Ramos (cell line): ENCODE data around the gene PEAK3.

ENCODE experiments used
- in situ Hi-C: fragments of 300-500 bp; cut with MboI; formaldehyde crosslinking; loops from one replicate; pipeline ENCODE4 v1.14.3; 2022; ENCODE audit warnings: low sequenced_read_pairs; ENCODE audit not compliant: unreplicated experiment

The PEAK3 gene

DNA sequence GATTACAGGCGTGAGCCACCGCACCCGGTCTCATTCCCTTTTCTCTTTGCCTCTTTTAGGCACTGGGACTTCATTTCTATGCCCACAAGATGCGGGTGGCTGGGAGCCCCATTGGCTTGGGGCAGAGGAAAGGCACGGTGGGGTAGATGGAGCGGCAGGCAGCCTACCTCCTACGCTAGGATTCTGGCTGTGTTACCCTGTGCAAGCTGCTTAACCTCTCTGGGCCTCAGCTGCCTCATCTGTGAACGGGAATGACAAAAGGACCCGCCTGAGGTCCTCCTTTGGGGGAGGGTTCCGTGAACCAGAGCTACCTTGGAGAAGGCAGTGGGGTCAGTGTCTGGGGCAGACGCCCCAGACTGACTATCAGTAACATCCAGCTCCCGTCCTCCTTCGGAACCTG is 35.3 kb upstream of the PEAK3 start:
- in situ Hi-C loops: no loop called here

DNA sequence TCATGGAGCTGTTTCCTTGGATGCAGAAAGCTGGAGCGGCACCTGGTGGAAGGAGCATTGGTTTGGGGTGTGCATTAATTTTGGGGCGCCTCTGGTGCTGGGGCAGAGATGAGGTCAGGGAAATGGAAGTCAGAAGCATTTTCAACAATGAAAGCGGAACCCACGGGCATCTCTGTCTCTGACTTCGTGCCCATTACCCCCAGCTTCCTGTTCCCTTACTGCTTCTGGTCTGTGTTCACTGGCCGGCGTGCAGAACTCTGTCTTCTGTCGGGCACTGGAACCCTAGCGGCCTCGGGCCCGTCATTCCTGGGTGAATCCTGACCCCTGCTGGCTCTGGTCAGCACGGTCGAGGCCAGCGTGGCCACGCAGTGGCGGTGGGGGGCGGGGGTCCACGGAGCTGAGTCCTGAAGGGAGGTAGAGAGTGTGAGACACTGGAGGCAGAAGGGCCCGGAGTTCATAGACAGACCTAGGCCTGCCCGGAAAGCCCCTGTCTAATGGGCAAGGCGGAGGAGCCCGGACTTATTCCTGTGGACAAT is 33.9 kb upstream of the PEAK3 start:
- in situ Hi-C loops: no loop called here

DNA sequence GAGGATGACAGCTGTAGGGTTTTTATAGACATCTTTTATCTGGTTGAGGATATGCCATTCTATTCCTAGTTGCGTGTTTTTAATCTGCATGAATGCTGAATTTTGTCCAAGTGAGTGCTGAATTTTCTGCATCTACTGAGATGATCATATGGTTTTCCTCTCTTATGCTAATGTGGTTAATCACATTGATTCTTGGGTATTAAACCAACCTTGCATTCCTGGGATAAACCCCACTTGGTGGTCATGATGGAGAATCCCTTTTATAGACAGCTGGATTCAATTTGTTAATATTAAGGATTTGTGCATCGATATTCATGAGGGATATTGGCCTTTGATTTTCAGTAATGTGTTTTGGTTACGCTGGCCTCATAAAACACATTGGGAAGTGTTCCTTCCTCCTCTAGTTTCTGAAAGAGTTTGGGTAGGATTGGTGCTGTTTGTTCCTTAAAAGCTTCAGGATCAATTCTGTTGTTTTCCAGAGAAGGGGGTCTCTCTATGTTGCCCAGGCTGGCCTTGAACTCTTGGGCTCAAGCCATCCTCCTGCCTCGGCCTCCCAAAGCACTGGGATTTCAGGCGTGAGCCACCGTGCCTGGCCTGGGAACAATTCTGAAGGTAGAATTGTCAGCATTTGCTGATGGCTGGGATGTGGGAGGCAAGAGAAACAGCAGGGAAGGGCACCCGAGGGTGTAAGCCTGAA is 33.3 kb upstream of the PEAK3 start:
- in situ Hi-C loops: no loop called here

DNA sequence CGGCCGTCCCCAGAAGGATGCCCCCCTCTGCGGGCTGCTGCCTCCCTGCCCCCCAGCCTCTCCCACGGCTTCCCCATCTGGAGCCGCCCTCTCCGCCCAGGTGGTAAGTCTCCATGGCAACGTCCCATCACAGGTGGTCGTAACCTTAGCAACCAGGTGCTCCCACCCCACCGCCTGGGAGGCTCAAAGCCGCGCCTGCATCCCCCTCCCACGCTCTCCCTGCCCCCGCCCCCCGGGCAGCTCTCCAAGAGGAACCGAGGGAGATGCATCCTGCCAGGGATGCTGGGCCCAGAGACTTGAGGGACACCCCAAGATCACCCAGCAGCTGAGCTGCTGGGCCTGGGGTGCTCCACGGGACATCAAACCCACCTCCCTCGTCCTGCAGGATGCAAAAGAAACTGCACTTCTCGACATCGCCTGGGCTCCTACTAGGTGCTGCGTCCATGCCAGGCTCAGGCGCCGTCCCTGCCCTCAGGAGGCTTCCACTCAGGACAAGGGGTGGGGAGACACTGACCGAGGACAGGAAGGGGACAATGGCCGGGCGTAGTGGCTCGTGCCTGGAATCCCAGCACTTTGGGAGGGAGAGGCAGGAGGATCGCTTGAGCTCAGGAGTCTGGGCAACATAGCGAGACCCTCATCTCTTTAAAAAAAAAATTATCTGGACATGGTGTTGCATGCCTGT is 31.0 kb upstream of the PEAK3 start:
- in situ Hi-C loops: no loop called here

DNA sequence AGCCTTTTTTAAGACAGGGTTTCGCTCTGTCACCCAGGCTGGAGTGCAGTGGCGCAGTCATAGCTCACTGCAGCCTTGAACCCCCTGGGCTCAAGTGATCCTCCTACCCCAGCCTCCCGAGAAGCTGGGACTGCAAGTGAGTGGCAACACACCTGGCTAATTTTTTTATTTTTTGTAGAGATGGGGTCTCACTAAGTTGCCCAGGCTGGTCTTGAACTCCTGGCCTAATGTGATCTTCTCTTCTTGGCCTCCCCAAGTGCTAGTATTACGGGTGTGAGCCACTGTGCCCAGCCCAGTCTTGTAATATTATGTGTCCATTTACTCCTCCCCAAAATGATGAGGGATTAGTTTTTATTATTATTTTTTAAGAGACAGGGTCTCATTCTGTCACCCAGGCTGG is 29.1 kb upstream of the PEAK3 start:
- in situ Hi-C loops: no loop called here

DNA sequence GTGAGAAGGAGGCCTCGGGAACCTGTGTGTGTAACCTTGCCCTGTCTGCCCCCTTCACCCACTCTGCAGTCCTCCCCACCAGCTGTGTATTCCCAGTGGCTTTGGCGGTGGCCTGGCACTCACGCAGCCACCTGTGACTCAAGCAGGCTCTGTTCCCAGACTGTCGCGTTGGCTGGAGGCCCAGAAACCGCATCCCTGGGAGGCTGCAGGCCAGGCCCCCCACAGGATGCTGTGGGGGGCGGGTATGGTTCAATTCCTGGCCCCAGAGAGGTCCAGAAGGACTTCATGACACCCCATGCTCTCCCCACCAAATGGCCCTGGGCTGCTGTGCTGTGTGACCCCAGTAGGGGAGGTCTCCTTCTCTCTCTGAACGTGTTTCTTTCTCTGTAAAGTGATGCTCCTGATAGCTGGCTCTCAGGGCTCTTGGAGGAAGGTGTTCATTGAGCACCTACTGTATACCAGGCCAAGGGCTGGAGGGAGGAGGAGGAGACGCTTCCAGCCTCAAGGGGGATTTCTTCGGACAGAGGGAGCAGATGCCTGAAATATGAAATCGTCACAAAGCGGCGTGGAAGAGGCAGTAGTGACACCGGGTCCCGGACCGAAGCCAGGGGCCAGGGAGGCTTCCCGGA is 27.9 kb upstream of the PEAK3 start:
- in situ Hi-C loops: no loop called here

DNA sequence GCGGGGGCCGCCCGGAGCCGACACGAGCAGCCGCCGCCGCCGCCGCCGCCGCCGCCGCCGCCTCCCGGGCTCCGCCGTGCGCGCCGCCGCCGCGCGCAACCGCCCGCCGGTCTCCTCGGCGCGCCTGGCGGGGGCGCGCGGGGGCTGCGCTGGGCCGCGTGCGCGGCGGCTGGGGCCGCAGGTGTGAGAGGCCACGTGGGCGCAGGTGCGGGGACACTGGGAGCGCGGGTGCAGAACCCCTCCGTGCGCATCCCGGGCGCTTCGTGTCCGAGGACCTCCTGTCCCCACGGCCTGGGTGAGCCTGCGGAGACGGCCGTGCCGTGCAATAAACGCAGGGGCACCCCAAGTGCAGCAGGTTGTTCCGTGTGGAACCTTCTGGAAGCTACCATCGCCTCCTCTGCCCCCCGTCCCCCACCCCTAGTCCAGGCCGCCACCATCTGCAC is 26.2 kb upstream of the PEAK3 start, which contains the start of gene LINGO3:
LINGO3 (minus strand) TSS at position 41 of the 443 bp plus-strand sequence. CDS start 16,378 bp downstream, outside the sequence.
- in situ Hi-C loops: no loop called here

DNA sequence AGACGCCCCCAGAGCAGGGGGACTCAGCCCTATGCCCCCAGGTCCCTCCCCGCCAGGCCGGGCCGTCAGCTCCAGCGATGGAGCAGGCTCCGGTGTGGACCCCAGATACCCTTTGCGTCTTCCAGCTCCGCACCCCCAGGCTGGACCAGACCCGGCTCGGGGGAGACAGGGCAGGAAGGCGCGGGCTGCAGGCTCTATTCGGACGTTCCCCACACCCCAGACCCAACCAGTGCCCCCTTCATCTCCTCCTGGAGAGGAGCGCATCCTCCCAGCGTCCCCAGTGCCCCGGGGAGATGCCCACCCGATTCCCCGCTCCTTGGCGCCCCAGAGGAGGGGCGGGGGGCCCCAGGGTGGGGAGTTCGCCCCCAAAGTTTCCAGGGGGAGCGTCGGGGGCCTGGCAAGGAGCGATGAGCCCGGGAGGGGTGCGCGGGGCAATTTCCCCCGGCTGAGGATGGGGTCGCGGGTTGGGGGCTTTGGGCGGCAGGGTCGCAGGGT is 25.6 kb upstream of the PEAK3 start:
- in situ Hi-C loops: no loop called here

DNA sequence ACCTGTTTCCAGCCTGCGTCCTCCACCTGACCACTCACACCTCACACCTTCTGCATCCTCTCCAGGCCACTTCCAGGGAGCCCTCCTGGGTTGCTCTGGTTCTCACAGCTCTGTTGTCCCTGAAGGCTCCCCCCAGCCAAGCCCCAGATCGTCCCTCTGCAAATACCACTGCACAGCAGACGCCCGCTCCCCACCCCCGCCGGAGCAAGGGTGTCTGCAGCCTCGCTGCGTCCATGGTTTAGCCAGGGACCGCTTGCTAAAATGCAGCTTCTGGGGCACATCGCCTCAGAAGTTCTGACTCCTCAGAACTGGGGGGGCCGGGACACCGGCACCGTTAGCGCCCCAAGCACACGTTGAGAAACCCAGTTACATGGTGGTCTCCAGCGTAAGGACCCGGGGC is 25.0 kb upstream of the PEAK3 start:
- in situ Hi-C loops: no loop called here

DNA sequence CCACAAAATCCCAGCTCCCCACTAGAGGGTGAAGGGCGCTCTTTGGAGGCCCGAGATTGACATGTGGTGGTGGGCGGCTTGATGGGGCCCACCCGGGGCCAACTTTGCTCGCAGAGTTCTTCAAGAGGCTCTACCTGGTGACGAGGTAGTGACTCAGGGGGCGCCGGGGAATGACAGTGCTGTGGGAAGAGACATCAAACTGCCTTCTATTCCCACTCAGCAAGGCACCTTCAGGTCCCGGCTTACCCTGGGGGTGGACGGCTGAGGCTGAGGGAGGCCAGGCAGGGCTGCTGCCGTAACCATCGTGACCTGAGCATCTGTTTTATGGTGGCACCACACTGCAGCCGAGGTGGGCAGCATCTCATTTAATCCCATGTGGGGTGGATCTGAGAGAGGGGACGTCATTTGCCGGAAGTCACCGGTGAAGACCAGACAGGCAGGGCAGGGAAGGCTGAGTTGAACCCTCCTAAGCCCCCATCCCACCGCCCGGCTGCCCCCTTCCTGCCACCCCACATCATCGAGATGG is 24.4 kb upstream of the PEAK3 start:
- in situ Hi-C loops: no loop called here

DNA sequence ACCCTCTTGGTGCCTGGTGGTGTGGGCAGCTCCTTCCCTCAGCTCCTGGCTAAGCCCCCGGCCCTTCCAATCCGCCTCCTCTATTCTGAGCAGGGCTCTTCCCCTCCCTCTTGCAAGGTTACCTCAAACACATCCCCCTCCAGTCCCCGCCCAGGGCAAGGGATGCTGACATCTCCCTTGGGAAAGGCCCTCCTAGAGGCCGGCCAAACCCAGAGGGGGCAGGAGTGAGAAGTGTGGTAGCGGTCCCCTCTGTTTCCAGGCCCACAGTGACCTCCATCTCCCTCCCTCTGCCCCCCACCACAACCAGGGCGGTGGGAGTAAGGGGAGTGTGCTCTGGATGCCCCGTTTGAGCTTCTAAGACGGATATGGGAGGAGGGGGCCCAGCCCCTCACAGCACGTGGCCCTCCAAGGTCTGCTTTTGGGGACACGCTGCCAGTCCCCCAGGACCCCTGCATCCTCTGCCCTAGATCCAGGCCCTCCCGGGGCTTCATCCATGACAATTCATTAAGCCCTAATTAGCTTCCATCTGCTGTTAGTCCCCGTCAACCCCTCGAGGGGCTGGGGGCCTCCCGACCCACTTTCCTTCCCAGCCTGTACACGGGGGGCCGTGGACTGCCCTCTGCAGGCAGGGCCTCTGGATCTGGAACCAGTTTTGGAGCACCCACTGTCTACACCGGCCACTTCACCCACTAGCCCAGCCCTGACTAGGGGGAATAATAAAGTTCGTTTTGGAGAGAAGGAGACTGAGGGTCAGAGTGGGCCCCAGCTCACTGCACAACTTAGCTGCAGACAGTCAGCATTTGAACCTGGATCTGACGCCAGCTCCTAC is 23.7 kb upstream of the PEAK3 start:
- in situ Hi-C loops: no loop called here

DNA sequence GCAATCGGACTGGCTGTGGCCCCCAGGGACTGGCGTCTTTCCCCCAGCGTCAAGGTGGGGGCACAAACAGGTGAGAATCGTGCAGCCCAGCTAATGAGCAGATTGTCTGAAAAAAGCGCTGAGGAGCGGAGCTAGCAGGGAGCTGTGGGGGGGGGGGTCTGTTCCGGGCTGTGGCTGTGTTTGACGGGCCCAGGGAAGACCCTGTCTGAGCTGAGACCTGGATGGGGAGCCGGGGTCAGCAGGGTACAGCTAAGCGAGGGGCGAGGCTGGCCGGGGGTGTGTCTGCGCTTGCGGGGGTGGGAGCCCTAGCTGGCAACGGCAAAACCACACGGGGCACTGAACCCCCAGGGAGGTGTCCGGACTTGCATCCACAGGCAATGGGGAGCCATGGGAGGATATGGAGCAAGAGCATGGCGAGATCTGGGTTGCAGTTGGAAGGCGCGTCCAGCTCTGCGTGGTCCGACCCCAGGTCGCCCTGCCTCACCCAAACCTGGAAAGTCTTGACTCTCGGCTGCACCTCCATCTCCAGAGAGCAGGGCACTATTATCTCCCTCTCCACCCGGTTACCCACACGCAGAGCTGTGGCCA is 21.3 kb upstream of the PEAK3 start:
- in situ Hi-C loops: no loop called here

DNA sequence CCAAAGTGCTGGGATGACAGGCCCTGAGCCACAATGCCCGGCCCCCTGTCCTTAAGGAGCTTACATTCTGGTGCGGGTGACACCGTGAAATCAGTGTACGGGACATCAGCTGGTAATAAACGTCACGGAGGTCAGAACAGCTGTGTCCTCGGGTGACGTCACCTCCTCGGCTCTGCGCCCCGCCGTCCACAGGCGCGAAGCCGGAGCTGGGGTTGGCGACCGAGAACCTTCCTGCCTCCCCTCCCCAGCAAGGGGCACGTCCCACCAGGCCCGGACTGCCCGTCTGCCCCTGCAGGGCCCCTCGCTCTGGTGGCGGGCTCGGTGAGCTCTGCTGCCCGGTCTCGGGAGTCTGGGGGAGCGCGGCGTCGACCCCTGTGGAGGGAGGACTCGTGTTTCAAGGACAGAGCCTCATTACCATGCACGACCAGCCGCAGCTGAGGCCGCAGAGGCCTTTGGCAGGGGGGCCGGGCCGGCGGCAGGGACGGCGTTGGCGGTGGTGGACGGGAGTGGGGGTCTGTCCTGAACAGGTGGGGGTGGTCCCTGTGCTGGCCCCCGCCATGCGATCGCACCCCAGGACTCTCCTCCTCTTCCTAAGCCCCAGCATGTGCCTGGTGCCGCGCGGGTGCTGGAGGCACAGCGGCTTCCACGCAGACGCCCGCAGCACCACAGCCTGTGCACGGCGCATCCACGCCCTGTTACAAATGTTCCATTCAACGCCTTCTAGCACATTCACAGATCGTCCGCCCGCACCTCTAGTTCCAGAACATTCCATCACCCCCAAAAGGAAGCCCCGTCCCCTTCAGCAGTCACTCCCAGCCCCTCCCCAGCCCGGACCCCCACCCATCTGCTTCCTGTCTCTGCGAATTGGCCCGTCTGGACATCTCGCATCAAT is 20.6 kb upstream of the PEAK3 start:
- in situ Hi-C loops: no loop called here

DNA sequence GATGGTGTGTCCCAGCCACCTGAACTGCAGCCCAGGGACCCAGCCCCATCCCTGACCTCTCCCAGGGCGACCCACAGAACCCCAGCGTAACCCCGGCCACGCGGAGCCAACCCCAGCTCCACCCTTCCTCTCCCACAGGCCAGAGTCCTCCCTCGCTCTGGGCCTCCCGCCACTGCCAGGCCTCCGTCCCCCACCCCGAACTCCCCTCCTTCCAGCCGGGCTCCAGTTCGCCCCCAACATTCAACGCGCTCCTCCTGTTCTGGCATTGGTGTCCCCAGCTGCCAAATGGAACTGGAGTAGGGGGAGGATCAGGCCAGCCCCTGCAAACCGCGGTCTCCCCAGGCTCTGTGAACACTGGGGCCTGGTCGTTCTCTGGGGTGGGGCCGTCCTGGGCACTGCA is 18.6 kb upstream of the PEAK3 start:
- in situ Hi-C loops: no loop called here

DNA sequence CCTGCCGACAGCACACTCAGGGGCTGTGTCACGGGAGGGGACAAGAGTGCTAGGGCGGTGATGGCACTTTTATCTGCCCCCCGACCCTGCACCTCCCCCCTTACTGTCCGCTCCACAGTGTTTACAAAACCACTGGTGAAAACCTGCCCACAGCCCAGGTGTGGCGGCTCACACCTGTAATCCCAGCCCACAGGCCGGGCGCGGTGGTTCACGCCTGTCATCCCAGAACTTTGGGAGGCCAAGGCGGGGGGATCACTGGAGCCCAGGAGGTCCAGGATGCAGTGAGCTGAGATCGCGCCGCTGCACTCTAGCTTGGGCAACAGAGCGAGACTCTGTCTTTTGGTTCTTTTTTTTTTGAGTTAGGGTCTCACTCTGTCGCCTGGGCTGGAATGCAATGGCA is 14.2 kb upstream of the PEAK3 start:
- in situ Hi-C loops: no loop called here

DNA sequence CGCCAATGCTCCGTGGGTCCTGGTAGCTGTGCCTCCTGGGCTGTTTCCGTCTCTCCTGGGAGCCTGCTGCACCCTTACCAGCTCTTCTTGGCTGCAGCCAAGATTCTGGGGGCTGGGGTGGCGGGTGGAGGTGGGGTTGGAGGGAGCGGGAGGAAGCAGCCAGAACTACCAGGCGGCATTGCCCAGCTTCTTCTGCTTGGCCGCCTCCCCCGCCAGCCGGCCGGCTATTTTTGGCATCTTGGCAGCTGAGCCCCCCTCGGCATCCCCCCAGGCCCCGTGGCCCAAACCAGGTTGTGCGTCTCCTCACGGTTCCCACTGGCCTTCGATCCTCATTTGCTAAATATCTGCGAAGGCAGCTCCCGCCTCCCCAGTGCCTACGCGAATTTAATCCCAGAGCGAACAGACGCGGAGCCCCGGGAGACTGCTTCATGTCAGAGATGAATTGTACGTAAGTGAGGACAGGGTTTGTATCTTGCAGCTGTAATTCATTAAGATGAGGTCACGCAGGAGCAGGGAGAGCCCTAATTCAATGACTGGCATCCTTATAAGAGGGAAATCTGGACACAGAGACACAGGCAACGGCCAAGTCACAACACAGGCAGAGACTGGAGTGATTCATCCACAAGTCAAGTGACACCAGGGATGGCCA is 12.8 kb upstream of the PEAK3 start:
- in situ Hi-C loops: no loop called here

DNA sequence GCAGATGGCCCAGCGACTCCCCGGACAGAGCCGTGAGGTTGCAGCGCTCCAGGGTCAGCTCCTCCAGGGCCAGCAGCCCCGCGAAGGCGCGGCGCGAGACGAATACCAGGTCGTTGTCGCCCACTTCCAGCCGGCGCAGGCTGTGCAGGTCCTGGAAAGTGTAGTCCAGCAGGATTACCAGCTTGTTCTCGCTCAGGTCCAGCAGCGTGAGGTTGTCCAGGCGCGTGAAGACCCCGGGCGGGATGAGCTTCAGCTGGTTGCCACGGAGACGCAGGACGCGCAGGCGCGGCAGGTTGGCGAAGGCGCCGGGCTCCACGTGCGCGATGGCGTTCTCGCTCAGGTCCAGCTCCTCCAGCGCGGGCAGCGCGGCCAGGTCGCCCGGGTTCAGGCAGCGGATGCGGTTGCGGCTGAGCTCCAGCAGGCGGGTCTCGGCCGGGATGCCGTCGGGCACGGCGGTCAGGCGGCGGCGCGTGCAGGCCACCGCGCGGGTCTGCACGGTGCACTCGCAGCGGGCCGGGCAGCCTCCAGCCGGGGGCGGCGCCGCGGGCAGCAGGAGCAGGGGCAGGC is 9.3 kb upstream of the PEAK3 start:
- in situ Hi-C loops: no loop called here
